GM15510 (cell line): ENCODE results near the gene WNT9A.

Experiments used
- POLR2A ChIP-seq: IDR thresholded peaks from 3 replicates; pipeline ENCODE4 v1.6.1; 2011; ENCODE audit warnings: borderline replicate concordance; ENCODE audit not compliant: insufficient read length; ENCODE audit errors: extremely low read depth

Gene WNT9A, protein sequence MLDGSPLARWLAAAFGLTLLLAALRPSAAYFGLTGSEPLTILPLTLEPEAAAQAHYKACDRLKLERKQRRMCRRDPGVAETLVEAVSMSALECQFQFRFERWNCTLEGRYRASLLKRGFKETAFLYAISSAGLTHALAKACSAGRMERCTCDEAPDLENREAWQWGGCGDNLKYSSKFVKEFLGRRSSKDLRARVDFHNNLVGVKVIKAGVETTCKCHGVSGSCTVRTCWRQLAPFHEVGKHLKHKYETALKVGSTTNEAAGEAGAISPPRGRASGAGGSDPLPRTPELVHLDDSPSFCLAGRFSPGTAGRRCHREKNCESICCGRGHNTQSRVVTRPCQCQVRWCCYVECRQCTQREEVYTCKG

DNA sequence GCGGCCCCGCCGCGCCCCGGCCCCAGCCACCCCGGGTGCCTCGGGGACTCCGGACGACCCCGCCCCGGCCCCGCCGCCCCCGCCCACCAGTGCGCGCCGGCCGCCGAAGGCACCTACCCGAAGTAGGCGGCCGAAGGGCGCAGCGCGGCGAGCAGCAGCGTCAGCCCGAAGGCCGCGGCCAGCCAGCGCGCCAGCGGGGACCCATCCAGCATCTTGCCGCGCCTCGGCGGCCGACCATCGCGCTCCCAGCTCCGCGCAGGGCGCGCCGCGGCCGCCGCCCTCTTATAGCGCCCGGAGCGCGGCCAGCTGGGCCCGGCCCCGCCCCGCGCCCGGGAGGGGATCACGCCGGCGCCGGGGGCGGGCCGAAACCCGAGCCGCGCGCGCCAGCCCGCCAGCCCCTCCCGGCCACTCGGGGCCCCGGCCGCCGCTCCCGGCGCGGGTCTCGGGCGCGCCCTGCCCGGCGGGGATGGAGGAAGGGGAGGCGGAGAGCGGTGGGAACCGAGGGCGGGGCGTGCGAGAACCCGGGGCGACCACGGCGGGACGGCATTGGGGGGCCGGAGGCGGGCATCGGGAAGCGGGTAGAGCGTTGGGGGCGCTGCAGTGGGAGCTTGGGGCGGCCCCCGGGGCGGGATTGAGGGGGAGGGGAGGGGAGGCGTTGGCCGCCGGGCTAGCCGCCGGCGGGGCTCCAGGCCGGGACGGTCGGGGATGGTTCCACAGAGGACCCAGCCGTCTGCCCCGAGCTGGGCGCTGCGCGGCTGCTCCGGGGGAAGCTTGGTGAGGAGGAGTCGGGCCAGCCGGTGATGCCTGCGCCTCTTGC lies at the start of gene WNT9A:
Gene WNT9A (minus strand): TSS at position 257 of the 817 bp plus-strand sequence. CDS start 45 bp downstream, at position 212.
- no peak for TF ChIP-seq POLR2A

DNA sequence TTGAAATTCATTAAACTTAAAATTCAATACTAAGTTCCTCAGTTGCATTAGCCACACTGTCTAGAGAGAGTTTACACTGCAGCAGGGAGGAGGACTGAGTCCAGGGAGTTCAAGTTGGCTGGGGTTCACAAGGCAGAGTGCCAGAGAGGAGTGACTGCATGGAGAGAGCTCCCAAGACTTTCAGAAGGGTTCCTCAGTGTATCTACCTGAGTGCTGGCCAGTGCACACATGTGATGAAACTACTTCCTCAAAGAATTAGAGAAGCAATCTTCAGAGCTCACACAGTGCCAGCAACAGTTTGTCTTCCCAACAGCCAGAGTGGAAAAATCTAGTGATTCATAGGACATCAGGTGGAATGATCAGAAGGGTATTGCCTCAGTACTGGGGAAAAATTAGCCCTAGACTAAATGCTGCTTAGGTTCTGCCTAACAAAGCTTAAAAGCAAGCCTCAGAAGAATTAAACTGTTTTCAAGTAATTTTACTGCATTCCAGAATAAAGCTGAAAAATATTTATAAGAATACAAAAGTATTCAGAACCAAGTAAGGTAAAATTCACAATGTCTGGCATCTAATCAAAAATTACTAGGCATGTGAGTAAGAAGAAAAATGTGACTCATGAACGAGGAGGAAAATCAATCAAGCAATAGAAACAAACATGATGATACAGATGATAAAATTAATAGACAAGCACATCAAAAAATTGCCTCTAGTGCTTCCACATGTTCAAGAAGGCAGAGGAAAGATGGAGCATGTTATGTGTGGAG lies 48.6 kb upstream of the WNT9A start:
- no peak for TF ChIP-seq POLR2A

DNA sequence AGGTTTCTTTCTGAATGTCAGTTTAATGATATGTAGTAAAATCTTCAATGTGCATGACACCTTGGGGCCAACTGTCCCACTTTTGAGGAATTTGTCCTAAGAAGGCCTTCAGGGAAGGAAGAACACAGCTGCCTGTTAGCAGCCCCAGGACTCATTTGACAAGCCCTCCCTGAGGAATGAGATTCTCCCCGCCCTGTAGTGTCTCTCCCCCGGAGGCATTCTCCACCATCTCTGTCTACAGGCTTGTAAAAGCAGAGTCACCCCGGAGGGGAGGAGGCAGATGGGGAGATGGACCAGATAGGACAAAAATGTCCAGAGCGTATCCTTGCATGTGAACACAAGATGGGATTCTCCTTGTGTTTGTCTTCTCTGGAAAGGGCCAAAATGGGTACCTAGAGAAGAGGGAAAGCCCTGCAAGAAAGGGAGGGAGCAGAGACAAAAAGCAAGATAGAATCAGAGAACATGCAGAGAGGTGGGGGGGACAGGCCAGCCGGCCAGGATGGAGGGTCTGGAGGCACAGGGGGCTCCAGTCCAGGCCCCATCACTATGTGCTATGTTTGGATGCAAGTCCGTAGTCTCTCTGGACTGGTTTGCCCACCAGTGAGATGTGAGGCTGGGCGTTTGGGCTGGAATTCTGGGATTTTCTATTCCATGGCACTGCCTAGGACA lies 47.0 kb upstream of the WNT9A start:
- no peak for TF ChIP-seq POLR2A

DNA sequence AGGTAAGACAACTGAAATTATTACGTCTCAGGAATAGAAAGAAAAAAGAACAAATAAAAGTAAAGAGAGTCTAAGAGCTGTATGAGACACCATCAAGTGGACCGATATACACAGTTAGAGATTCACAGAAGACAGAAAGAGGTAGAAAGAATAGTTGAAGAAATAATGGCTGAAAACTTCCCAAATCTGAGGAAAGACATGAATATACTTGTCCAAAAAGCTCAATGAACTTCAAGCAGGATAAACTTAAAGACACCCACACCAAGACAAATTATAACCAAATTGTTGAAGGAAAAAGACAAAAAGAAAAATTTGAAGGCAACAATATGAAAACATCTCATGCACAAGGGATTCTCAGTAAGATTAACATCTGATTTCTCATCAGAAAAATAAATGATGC lies 39.4 kb upstream of the WNT9A start:
- no peak for TF ChIP-seq POLR2A

DNA sequence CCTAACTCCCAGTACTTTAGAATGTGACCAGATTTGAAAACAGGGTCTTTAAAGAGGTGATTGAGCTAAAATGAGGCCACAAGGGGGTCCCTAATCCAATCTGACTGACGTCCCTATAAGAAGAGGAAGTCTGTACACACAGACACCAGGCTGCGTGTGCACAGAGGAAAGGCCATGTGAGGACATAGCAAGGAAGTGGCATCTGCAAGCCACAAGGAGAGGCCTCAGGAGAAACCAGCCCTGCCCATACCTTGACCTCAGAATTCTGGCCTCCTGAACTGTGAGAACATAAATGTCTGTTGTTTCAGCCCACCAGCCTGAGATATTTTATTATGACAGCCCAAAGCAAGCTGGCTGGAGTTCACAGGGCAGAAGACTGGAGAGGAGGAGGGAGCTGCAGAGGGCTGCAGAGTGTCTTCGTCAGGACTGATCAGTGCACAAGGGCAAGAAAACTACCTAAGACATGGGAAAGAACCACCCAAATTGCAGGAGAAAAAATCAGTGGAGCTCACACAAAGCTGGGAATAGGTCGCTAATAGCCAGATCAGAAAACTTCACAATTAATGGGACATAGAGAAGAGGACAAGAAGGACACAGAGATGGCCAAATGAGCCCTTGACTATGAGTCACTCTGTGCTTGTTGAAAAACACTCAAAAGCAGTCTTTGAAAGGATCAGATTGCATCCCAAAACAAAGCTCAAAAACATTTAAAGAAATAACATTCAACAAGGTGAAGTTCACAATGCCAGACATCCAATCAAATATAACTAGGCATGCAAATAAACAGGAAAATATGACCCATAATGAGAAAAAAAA lies 14.1 kb upstream of the WNT9A start:
- TF ChIP-seq POLR2A: no peak

DNA sequence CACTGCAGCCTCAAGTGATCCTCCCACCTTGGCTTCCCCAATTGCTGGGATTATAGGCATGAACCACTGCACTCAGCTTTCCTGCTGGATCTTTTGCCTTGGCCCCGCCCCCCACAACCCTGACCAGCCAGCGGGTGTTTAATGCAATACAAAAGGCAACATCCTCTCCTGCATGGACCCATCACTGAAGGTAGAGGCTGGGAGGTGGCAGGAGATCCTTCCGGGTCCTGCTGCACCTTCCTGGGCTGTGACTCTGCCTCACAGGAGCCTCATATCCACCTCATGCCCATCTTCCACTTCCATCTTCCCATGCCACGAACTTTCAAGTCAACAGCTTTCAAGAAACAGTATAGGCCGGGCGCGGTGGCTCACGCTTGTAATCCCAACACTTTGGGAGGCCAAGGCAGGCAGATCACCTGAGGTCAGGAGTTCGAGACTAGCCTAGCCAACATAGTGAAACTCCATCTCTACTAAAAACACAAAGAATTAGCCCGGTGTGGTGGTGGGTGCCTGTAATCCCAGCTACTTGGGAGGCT lies 11.7 kb upstream of the WNT9A start:
- TF ChIP-seq POLR2A: no peak

DNA sequence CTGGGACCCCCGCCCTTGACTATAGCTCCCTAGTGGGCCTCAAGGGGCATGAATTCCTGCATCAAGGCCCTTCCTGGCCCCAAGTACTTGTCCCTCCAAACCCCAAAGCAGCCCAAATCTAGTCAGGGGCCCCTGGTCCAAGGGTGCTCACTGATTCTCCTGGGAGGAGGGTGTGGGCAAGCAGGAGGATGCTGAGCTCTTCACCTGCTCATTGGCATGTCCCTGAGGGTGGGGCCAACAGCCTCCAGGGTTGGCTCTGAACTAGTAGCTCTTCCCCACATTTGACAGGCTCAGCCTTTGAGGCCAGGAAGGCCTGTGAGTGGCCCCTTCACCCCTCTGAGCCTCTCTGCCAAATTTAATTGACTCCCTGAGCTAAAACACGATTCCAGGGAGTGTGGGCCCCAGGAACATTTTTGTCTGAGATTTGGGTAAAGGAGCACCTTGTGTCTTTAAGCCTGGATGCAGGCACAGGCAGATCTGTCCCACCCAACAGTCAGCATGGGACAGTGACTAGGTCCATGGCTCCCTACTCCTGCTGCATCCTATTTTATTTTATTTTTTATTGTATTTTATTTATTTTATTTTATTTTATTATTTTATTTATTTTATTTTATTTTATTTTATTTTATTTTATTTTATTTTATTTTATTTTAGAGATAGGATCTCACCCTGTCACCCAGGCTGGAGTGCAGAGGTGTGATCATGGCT lies 11.0 kb upstream of the WNT9A start:
- no peak for TF ChIP-seq POLR2A

DNA sequence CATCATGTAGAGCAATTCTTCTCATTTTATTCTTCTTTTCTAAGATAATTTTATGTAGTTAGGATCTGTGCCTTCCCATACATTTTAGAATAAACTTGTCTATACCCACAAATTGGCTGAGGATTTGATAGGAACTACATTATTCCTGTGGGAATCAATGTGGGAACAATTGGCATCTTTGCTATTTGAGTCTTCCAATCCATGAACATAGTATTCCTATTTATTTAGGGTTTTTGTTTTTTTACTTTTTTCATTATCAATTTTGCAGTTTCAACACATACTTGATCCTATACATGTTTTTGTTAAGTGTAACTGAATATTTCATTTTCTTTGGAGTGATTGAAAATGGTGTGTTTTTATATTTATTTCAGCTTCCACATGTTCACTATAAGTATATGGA lies 8.1 kb upstream of the WNT9A start:
- no peak for TF ChIP-seq POLR2A

DNA sequence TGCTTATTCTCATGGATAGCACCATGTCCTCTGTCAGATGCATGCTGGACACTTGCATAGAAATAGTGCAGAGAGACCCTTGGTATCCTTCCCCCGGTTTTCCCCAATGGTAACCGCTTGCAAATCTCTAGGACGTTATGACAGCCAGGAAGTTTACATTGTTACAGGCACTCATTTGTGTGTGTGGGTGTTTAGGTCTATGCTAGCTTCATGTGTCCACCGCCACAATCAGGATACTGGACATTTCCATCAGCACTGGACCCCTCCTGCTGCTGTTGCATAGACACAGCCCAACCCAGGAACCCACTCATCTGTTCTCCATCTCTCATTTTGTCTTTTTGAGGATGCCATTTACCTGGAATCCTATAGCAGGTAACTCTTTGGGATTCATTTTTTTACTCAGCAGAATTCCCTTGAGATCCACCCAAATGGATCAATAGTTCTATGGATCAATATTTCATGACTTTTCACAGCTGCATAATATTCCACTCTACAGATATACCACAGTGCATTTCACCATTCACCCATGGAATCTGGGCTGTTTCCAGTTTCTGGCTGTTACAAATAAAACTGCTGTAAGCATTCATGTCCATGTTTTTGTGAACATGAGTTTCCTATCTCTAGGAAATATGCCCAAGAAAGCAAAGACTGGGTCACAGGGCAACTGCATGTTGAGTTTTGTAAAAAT lies 6.6 kb upstream of the WNT9A start:
- no peak for TF ChIP-seq POLR2A

DNA sequence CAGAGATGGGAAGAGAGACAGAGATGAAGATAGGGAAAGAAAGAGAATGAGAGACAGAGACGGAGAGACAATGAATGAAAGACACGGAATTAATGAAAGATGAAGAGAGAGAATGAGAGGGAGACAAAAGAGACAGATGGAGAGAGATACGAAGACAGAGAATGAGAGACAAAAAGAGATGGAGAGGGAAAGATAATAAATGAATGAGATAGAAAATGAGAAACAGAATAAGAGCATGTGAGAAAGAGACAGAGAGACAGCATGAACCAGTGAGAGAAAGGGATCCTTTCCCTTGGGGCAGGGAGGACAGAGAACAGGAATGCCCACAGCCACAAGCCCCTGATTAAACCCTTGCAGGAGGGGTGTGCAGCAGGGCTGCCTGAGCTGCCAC lies 5.3 kb upstream of the WNT9A start:
- no peak for TF ChIP-seq POLR2A

DNA sequence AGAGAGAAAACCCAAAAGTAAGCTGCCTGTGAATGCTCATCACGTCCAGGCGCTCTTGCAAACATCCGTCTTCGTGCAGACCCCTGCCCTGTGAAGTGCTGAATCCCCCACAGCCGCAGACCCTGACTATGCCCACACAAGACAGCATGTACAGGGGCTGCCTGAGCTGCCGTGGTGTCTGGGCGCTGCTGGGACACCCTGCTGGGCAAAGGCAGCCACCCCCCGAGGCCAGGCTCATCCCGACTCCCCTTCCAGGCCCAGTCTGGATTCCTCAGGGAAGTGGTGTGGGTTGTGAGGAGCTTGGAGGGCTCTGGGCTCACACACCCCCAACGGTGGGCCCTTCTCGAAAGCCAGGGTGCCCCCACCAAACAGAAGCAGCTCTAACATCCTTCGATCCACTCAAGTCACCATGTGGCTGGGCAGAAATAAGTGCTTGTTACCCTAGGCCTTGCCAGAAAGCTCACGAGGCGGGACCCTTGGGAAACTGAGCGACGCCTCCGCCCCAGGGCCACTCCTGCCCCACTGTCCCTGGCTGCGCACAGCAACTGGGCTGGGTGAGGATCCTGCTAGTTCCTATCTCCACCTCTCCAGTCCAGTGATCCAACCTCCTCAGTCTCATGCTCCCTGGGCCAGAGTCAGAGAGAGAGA lies 4.8 kb upstream of the WNT9A start:
- TF ChIP-seq POLR2A: no peak

DNA sequence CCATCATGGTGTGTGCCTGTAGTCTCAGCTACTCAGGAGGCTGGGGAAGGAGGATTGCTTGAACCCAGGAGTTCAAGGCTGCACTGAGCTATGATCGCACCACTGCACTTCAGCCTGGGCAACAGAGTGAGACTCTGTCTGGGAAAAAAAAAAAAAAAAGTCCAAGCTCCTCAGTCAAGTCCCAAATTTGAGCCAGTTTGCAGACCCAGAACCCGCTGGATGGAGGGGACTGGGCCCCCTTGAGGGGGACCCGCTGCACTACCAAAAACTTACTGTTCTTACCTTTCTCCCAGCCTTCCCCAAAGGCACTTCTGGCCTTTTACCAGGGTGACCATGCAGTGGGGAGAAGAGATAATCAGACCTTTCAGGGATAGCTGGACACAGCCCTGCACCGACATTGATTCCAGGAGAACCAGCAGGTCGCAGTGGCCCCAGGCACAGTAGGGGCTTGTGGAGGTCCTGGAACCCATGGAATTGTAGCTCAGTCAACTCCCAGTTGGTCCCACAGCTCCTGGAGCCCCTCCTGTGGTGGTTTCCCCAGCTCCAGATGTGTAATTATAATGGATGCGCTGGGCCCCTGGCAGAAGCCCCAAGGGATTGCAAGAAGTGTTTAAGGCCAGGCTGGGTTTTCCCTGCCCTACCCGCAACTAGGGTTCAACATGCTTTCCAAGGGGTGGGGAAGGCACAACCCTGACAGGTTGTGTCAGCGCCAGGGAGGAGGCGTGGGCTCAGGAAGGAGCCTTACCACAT lies 4.1 kb upstream of the WNT9A start:
- no peak for TF ChIP-seq POLR2A
